GM12801 (cell line): ENCODE results near the gene HIGD1A.

Source experiments
- CTCF ChIP-seq: IDR thresholded peaks from one replicate; pipeline ENCODE4 v1.5.1; 2011; ENCODE audit warnings: control low read depth; ENCODE audit not compliant: insufficient read length; ENCODE audit errors: extremely low read depth

The HIGD1A gene

DNA sequence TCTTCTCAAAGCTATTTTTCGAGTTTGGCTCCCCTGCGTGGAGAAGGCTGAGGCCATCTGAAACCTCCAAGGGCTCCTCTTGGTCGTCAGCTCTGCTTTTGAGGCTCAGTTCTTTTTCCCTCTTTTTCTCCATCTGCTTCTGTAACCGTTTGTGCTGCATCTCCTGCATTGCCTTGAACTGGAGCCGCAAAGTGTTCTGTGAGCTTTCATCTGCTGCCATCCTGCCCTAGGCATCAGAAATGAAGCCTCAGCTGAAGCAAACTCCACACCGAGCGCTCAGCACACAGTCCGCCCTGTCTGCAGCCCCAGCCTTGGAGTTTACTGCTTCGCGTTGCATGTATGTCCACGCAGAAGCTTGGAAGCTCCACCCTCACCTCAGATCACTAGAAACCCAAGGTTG is 46.2 kb downstream of the HIGD1A start:
- no peak for TF ChIP-seq CTCF

DNA sequence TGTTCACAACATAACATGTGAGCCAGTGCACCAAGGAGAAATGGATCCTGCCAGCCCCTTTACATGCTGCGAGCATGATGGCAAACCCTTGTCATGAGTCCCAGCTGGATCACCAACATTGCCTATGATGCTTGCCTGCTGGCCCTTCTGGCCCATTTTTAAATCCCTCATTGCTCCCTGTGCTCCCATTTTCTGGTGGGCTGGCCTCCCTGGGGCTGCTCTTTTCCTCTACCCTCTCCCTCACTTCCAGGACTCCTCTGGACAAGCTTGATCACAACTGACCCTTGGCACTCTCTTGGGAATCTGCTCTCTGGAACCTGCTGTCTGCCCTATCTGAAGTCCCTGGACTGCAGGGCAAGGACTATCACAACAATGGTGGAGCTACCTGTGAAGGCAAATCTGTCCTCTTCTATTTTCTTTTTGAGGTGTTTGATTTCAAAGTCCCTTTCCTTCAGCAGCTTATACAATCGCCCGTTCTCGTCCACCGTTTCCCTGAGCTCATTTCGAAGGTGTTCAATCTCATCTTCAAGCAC is 47.5 kb downstream of the HIGD1A start:
- no peak for TF ChIP-seq CTCF

GRCh38 chr3:42755681-42756578 is 48.4 kb downstream of the HIGD1A start:
- no peak for TF ChIP-seq CTCF

GRCh38 chr3:42753757-42754156 is 50.5 kb downstream of the HIGD1A start:
- no peak for TF ChIP-seq CTCF

DNA sequence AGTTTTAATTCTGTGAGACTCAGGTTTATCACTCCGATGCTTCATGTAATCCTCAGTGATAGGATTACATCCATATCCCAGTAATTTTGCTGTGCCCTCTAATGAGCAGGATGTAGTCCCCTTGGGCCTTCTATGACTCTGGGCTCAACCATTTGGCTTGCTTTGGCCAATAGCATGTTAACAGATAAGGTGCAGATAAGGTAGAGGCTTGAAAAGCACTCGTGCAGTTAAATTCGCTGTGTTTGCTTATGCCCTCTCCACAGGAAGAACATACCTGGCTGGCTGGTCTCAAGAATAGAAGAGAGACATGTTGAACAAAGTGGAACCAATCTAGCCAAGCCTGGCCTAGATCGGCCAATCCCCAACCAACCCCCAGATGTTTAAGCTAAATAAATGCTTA is 51.3 kb downstream of the HIGD1A start:
- TF ChIP-seq CTCF: no peak

DNA sequence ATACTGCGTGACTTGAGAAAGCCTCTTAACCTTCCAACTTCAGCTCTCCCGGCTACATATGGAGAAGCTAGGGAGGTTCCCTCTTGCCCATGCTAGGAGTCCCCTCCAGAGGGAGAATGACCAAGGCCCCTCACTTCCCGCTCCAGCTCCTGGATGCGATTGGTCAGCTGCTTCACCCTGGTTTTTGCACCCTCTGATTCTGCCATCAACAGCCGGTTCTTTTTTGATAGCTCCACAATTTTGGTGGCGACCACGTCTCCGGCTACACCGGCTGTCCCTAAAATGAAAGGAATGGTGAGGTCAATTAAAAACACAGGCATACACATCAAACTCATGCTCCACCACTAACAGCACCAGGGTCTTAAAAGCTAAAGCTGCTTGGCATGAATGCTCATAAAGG is 51.8 kb downstream of the HIGD1A start:
- TF ChIP-seq CTCF: no peak

DNA sequence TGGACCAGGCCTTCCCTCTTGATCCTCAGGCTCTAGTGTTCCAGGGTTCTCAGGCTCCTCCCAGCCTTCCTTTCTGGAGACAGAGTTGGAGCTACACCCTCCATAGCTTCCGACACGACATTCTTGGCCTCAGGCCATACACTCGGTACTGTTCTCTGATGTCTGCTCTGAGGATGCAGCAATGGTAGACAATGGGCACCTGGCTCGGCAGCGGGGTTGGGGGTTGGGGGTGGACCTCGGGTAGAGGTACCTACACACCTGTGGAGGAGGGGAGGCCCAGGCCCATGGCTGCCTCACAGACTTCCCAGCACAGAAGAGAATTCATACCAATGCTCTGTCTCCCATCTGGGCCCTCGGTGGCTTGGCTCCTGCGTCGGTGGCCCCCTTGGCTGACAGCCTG is 52.7 kb downstream of the HIGD1A start:
- no peak for TF ChIP-seq CTCF
